GM20431 (cell line): ENCODE measurements around the gene TBC1D5.
"Not testable (repeated sequence)": the region's sequence is repeated elsewhere in the genome, so short reads cannot be mapped to it uniquely, and the experiment has no call there.

Source experiments
- in situ Hi-C: fragments of 300-500 bp; cut with MseI, MboI; formaldehyde crosslinking; loops from one replicate; pipeline ENCODE4 v1.15.0; 2020; ENCODE audit warnings: low sequenced_read_pairs; ENCODE audit not compliant: unreplicated experiment

TBC1D5 gene

GRCh38 chr3:17433876-17434275 lies 308.6 kb downstream of the TBC1D5 start:
- in situ Hi-C loops, result loop anchor here (25.0 kb wide), 1 partner anchor 403 kb away; no protein-coding TSS in a partner anchor

GRCh38 chr3:17432236-17432635 lies 310.2 kb downstream of the TBC1D5 start:
- in situ Hi-C loops, result loop anchor here (25.0 kb wide), 1 partner anchor 405 kb away; no protein-coding TSS in a partner anchor

GRCh38 chr3:17431484-17432045 lies 310.9 kb downstream of the TBC1D5 start:
- in situ Hi-C loops, result loop anchor here (25.0 kb wide), 1 partner anchor 406 kb away; no protein-coding TSS in a partner anchor

- in situ Hi-C loops, result loop anchor here (25.0 kb wide), 1 partner anchor 406 kb away; no protein-coding TSS in a partner anchor
These were observed 311.4 kb downstream of the TBC1D5 start for GRCh38 chr3:17431004-17431403.

- in situ Hi-C loops, result loop anchor here (25.0 kb wide), 1 partner anchor 407 kb away; no protein-coding TSS in a partner anchor
These were observed 311.8 kb downstream of the TBC1D5 start for GRCh38 chr3:17430582-17430981.

- in situ Hi-C loops, result no loop called here
These were observed 318.5 kb downstream of the TBC1D5 start for GRCh38 chr3:17423786-17424536.

- in situ Hi-C loops, result no loop called here
These were observed 319.8 kb downstream of the TBC1D5 start for GRCh38 chr3:17422636-17423035.

- in situ Hi-C loops, result no loop called here
These were observed 321.8 kb downstream of the TBC1D5 start for GRCh38 chr3:17420668-17421067.

- in situ Hi-C loops, result loop anchor here (10.0 kb wide), 1 partner anchor 148 kb away; no protein-coding TSS in a partner anchor
These were observed 329.4 kb downstream of the TBC1D5 start for GRCh38 chr3:17412950-17413530.

- in situ Hi-C loops, result loop anchor here (10.0 kb wide), 1 partner anchor 147 kb away; no protein-coding TSS in a partner anchor
These were observed 331.1 kb downstream of the TBC1D5 start for GRCh38 chr3:17411157-17411877.

- in situ Hi-C loops, result no loop called here
These were observed 334.9 kb downstream of the TBC1D5 start for GRCh38 chr3:17407576-17407975.

GRCh38 chr3:17404548-17404947 lies 337.9 kb downstream of the TBC1D5 start:
- in situ Hi-C loops, result no loop called here

- in situ Hi-C loops, result no loop called here
These were observed 340.0 kb downstream of the TBC1D5 start for GRCh38 chr3:17402442-17402841.

- in situ Hi-C loops, result no loop called here
These were observed 340.5 kb downstream of the TBC1D5 start for GRCh38 chr3:17401912-17402311.

GRCh38 chr3:17399586-17399985 lies 342.8 kb downstream of the TBC1D5 start:
- in situ Hi-C loops, result no loop called here

GRCh38 chr3:17398959-17399551 lies 343.4 kb downstream of the TBC1D5 start:
- in situ Hi-C loops, result no loop called here

- in situ Hi-C loops, result no loop called here
These were observed 346.4 kb downstream of the TBC1D5 start for GRCh38 chr3:17396036-17396435.

- in situ Hi-C loops, result no loop called here
These were observed 347.8 kb downstream of the TBC1D5 start for GRCh38 chr3:17394541-17395155.

- in situ Hi-C loops, result not testable (repeated sequence)
These were observed 349.9 kb downstream of the TBC1D5 start for GRCh38 chr3:17392516-17392915.
